ENCODE results near the gene SSBP3. TPM values are rescaled to one million over a fixed set of nuclear protein-coding genes. Genes with fewer than 3 reads are reported as not detected.
"Not testable (repeated sequence)": the region's sequence is repeated elsewhere in the genome, so short reads cannot be mapped to it uniquely, and the experiment has no call there.

SSBP3 gene
- polyA plus RNA-seq, 3 donors = 18.6 to 43.9 (median 37.0) TPM

- WGBS, 3 donors = 52 to 93% (median 65%) methylated on average over 5 of the region's 5 CpGs
- H3K27ac ChIP-seq (ENCODE audit: low read depth, low read length) = no peak overlapping the region
These were observed 152.7 kb downstream of the SSBP3 start for GRCh38 chr1:54253480-54253879.

DNA sequence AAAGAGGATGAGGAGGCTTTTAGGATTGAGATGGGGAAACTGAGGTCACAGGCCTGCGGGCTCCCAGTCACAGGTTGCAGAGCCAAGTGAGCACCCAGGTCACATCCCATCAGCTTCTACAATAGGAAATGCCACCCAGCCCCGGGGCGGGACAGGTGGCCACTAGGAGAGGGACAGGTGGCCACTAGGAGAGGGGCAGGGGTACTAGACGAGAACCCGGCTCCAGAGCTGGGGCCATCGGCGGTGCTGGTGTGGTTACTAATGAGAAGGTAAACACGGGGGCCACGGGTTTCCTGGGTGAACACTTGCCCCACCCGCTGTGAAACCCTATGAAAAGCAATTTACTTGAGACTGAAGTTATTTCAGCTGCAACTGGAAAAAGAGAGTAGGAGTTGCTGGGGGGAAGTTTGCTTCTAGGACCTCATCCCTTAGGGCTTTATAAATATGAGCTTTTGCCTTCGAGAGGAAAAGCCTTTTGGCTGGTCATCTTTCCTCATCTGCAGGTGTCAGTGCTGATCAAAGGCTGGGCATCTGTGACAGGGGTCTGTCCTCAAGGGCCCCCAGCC, 153.7 kb downstream of the SSBP3 start:
- WGBS, 3 donors = 86 to 93% (median 87%) methylated on average over 11 of the region's 11 CpGs
- no peak overlapping the region for H3K27ac ChIP-seq (ENCODE audit: low read depth, low read length)

- WGBS, 3 donors = 85 to 94% (median 93%) methylated on average over 12 of the region's 12 CpGs
- H3K27ac ChIP-seq (ENCODE audit: low read depth, low read length) = no peak overlapping the region
These were observed 155.5 kb downstream of the SSBP3 start for GRCh38 chr1:54250670-54251069.

DNA sequence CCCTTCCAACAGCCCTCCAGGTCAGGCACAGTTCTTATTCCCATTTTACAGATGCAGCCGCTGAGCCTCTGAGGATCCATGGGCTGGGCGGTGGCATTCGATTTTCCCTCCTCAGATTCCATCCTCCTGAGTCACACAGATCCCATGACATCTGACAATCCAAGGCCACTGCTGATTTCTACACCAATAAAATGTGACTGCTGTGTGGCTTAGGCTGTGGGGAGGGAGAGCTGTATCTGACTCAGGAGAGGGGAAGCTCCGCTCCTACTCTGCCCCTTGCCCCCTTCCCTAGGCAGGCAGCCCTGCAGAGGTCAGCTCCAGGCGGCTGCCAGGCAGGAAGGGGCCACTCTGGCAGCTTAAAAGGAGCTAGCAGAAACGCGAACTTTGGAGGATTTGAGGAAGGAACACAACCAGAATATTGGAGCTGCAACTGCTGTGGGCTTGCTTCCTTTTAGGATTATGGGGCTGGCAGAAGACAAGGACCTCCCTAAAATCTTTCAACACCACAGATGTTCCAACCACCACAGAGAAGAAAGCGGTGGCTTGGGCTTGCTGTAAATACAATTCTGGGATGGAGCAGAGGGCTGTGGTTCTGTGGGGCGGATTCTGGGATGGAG, 156.3 kb downstream of the SSBP3 start:
- no peak overlapping the region for H3K27ac ChIP-seq (ENCODE audit: low read depth, low read length)
- WGBS, 3 donors = 59 to 75% (median 61%) methylated on average over 9 of the region's 9 CpGs

DNA sequence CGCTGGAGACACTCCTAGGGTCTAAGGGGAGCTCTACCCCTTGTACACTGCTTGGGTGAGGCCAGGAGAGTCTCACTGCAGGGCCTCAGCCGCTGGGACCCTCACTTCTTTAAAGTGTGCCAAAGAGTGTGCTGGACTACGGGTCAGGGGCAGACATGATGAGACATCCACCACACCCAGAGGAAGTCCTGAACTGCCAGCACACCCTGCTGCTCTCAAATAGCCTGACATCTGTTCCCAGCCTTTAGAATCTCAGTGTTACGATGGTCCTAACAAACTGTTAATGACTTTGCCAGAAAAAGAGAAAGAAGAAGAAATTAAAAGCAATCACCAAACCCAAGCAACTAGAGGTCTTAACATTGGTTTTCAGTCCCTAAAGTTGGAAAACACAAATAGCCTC, 157.2 kb downstream of the SSBP3 start:
- WGBS, 3 donors = 72 to 87% (median 74%) methylated on average over 4 of the region's 4 CpGs
- H3K27ac ChIP-seq (ENCODE audit: low read depth, low read length) = no peak overlapping the region

DNA sequence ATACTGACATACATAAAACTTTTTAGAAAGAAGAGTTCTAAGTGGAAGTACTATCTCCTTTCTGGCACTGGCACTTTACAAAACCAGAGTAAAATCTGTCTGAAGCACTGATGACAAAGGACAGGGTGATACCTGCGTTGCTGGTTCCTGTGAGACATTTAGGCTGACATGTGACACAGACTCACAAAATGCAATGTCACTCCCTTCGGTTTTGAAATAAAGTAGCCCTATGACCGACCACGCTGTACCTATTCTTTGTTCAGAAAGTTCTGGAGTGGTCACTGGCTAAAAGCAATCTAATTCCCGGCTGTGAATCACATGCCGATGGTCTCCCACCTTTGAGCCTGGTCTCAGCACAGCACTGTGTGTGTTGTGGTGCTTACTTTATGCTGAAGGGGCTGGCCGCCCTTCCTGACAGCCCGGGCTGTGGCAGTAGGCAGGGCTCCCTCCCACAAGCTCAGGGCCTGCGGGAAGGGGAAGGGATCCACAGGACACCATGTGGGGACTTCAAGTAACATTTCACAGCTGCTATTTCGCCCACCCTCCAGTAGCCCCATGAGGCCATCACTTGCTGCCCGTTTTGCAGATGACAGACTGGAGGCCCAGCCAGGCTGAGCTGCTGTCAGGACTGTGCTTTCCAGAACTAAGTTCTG, 158.2 kb downstream of the SSBP3 start:
- no peak overlapping the region for H3K27ac ChIP-seq (ENCODE audit: low read depth, low read length)
- 83 to 90% (median 90%) methylated on average over 11 of the region's 11 CpGs for WGBS, 3 donors

- 83 to 89% (median 88%) methylated on average over 10 of the region's 10 CpGs for WGBS, 3 donors
- H3K27ac ChIP-seq (ENCODE audit: low read depth, low read length) = no peak overlapping the region
These were observed 160.0 kb downstream of the SSBP3 start for GRCh38 chr1:54246116-54246721.

- WGBS, 3 donors = 61 to 80% (median 75%) methylated on average over 4 of the region's 4 CpGs
- H3K27ac ChIP-seq (ENCODE audit: low read depth, low read length) = no peak overlapping the region
These were observed 160.7 kb downstream of the SSBP3 start for GRCh38 chr1:54245501-54245900.

GRCh38 chr1:54244655-54245054, 161.5 kb downstream of the SSBP3 start:
- 89 to 91% (median 89%) methylated on average over 7 of the region's 7 CpGs for WGBS, 3 donors
- no peak overlapping the region for H3K27ac ChIP-seq (ENCODE audit: low read depth, low read length)

- WGBS, 3 donors = 91 to 95% (median 94%) methylated on average over 13 of the region's 13 CpGs
- no peak overlapping the region for H3K27ac ChIP-seq (ENCODE audit: low read depth, low read length)
These were observed 163.2 kb downstream of the SSBP3 start for GRCh38 chr1:54243022-54243421.

GRCh38 chr1:54241364-54241763, 164.8 kb downstream of the SSBP3 start:
- 75 to 90% (median 81%) methylated on average over 6 of the region's 6 CpGs for WGBS, 3 donors

GRCh38 chr1:54240741-54241335, 165.4 kb downstream of the SSBP3 start:
- no peak overlapping the region for H3K27ac ChIP-seq (ENCODE audit: low read depth, low read length)
- 92 to 95% (median 95%) methylated on average over 12 of the region's 12 CpGs for whole genome bisulfite sequencing, 3 donors

More at GRCh38 chr1:54241364-54241763, 164.8 kb downstream of the SSBP3 start:
- H3K27ac ChIP-seq (ENCODE audit: low read depth, low read length) = no peak overlapping the region

DNA sequence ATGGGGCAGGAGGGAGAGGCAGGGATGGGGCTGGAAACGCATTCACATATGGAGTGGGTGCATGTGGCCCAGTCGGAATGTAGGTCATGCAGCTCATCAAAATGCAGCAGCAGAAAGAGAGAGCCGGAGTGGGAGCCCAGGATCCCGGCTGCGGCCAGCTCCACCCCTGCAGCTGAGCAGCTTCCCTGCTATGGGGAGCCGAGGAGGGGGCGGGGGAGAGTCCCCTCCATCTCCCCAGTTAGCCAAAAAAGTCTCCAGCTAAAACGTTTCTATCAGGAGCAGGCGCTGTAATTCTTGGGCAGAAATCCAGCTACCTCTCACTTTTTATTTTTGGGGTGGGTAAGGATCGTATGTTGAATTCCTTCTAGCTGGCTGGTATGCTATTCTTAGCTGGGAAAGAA, 166.6 kb downstream of the SSBP3 start:
- WGBS, 3 donors = 80 to 84% (median 82%) methylated on average over 10 of the region's 10 CpGs
- H3K27ac ChIP-seq (ENCODE audit: low read depth, low read length) = no peak overlapping the region

GRCh38 chr1:54239035-54239383, 167.2 kb downstream of the SSBP3 start:
- H3K27ac ChIP-seq (ENCODE audit: low read depth, low read length) = no peak overlapping the region
- 81 to 82% (median 82%) methylated on average over 5 of the region's 5 CpGs for WGBS, 3 donors

DNA sequence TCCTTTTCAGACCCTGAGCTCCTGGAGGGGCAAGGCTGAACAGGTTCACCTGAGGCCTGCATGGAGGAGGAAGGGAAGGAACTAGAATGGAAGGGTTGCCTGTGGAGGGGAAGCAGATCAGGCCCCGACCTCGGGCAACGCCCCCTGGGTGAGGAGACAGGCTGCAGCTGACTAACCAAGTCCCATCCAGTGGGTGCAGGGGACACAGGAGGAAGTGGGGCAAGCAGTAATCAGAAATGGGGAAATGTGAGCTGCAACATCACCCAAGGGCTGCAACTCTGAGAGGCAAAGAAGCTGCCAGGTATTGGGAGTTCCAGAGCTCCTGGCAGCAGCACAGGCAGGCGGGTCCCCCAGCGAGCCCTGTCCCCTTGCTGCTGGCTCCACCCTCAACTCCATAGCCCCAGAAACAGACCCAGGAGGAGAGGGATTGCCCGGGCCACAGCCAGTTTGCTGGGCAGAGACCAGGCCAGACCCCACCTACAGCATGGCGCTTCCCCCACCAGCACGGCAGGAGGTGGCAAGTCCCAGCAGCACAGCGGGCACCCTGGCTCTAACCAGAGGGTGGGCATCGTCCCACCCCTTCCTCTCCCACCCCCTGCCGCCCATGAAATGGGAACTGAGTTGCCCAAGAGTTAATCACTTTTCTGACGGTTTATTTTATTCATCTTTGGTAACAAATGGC, 167.7 kb downstream of the SSBP3 start:
- 58 to 83% (median 68%) methylated on average over 11 to 12 of the region's 12 CpGs for WGBS, 3 donors
- no peak overlapping the region for H3K27ac ChIP-seq (ENCODE audit: low read depth, low read length)

- whole genome bisulfite sequencing, 3 donors = 88 to 94% (median 93%) methylated on average over 10 of the region's 10 CpGs
- no peak overlapping the region for H3K27ac ChIP-seq (ENCODE audit: low read depth, low read length)
These were observed 168.6 kb downstream of the SSBP3 start for GRCh38 chr1:54237586-54237985.

GRCh38 chr1:54234284-54234683, 171.9 kb downstream of the SSBP3 start:
- 78 to 90% (median 80%) methylated on average over 2 of the region's 2 CpGs for WGBS, 3 donors
- H3K27ac ChIP-seq (ENCODE audit: low read depth, low read length) = no peak overlapping the region

DNA sequence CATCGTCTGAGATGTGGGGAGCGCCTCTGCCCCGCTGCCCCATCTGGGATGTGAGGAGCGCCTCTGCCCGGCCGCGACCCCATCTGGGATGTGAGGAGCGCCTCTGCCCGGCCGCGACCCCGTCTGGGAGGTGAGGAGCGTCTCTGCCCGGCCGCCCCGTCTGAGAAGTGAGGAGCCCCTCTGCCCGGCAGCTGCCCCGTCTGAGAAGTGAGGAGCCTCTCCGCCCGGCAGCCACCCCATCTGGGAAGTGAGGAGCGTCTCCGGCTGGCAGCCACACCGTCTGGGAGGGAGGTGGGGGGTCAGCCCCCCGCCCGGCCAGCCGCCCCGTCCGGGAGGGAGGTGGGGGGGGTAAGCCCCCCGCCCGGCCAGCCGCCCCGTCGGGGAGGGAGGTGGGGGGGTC, 173.0 kb downstream of the SSBP3 start:
- WGBS, 3 donors = 93 to 99% (median 95%) methylated on average over 15 to 32 of the region's 33 CpGs
- not testable (repeated sequence) for H3K27ac ChIP-seq (ENCODE audit: low read depth, low read length)
